Esophagus (tissue), 2 donors: Measurements from ENCODE around the gene HOXD13. TPM values are rescaled to one million over a fixed set of nuclear protein-coding genes. Genes with fewer than 3 reads are reported as not detected.

Source experiments
- H3K27ac ChIP-seq, 2 donors: one replicate each; pipeline ENCODE4 v1.5.1; 2013; ENCODE audit warnings: low read depth in 2 of 2, mild to moderate bottlenecking in 2 of 2, inconsistent platforms in 1 of 2, low read length in 1 of 2, moderate library complexity in 1 of 2
- H3K27me3 ChIP-seq, 2 donors: one replicate each; pipeline ENCODE4 v1.6.1; 2013; ENCODE audit warnings: low read length in 2 of 2, control low read depth in 1 of 2, mild to moderate bottlenecking in 1 of 2; ENCODE audit not compliant: insufficient read depth in 2 of 2, control insufficient read depth in 1 of 2
- H3K36me3 ChIP-seq, 2 donors: one replicate each; pipeline ENCODE4 v1.6.1; 2013; ENCODE audit warnings: low read length in 1 of 2; ENCODE audit not compliant: control insufficient read depth in 2 of 2, insufficient read depth in 2 of 2
- H3K4me1 ChIP-seq, 2 donors: one replicate each; pipeline ENCODE4 v1.6.1; 2013; ENCODE audit warnings: low read length in 1 of 2; ENCODE audit not compliant: control insufficient read depth in 2 of 2, insufficient read depth in 2 of 2
- H3K4me3 ChIP-seq, 2 donors: one replicate each; pipeline ENCODE4 v1.5.1; 2013; ENCODE audit warnings: low read length in 2 of 2, mild to moderate bottlenecking in 2 of 2, low read depth in 1 of 2, moderate library complexity in 1 of 2
- H3K9me3 ChIP-seq, 2 donors: one replicate each; pipeline ENCODE4 v1.6.1; 2013; ENCODE audit warnings: mild to moderate bottlenecking in 2 of 2, low read depth in 1 of 2, low read length in 1 of 2, moderate library complexity in 1 of 2; ENCODE audit not compliant: control insufficient read depth in 2 of 2, insufficient read depth in 1 of 2
- WGBS, 2 donors: extraction: QIAGEN DNeasy Blood & Tissue Kit; methylation state at CpG; one replicate each; pipeline ENCODE4 v1.1.7; 2013; 5-methylcytosine and 5-hydroxymethylcytosine counted together
- polyA plus RNA-seq, 2 donors: library from polyadenylated mRNA; stranded (reverse); fragments of 200-250 nt; gene quantifications; one replicate each; pipeline ENCODE4 v1.2.3, GENCODE V29; 2013
- donor health status: healthy with polysubstance abuse.
- donor health status: Bipolar disorder and iron deficiency.

The HOXD13 gene
- polyA plus RNA-seq, 2 donors = not detected

DNA sequence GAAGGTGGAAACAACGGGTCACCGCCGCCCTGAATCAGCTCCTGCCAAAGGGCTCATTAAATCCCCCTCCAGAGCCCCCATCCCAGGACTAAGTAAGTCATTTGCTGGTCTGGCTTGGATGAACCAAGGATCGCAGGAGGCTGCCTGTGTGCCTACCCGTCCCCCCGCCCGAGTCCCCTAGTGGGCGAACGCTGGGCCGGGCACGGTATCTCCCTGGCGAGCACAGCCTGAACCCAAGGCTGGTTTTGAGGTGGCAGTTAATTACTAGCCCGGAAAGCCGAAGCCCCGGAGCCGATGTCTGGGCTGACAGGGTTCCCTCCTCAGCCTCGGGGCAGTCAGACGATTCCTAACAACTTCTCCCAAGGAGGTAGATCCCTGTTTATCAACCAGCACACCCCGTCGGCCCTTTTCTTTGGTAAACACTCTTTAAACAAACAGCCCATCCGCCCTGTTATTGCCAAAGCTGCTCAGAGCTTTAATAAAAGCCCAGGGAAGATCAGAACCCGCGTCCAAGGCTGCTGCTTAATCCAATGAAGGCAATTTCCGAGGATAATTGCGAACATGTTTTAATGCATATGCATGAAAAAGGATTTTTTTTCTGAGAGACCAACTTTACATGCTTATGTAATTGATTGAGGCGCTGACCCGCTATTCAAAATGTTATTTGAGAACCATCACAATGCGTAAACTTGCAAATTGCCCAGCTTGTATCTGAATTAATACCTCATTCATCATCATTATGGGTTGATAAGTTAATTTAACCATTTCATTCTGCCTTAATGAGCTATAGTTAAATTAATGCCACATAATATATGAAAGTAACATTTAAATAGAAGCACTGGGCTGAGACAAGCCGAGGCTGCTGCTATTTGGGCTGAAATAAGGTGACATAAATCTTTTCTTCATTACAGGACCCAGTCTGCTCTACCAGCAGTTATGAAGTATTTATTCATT lies 19.3 kb upstream of the HOXD13 start:
- no peaks in the 10 kb centered on the region for H3K36me3 ChIP-seq
- H3K27me3 ChIP-seq = peaks cover 28 to 65% of the 10 kb centered on the region in 2 donors

DNA sequence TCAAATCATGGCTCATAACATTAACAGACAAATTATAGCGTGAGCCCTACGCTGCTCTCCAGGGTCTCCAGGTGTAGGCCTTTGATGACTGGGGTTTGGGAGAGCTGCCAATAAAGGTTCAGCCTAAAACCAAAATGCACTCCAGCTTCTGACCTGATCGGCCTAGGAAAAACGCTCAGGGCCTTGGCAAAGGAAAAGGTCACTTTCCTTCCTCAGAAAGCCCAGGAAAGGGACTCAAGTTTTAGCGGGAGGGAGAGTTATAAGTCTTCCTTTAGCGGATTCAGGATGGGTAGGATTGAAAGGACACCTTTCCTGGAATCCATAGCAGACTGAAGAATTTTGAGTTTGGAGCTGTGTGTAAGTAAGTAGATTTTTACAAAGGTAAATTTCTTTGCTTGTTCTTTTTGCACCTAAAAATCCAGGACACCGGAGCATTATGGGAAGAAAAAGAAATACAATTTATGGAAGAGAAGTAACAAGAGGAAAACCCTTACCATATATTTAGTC lies 17.5 kb upstream of the HOXD13 start:
- Histone ChIP-seq H3K4me1 (peaks cover 0 to 4% of the 10 kb centered on the region in 2 donors), H3K36me3 (no peaks in the 10 kb centered on the region), H3K9me3 (peaks cover 0 to 3% of the 10 kb centered on the region in 2 donors), H3K4me3 (no peak overlapping the region), H3K27ac (no peak overlapping the region), H3K27me3 (peaks cover 21 to 62% of the 10 kb centered on the region in 2 donors)
- WGBS, 2 donors = 26 to 31% methylated on average over 7 of the region's 7 CpGs

More for the DNA sequence above, 19.3 kb upstream of the HOXD13 start:
- H3K9me3 ChIP-seq = peaks cover 0 to 3% of the 10 kb centered on the region in 2 donors
- peaks cover 0 to 3% of the 10 kb centered on the region in 2 donors for H3K4me1 ChIP-seq
- no peak overlapping the region for H3K4me3 ChIP-seq
- WGBS, 2 donors = 6 to 9% methylated on average over 29 of the region's 29 CpGs
- no peak overlapping the region for H3K27ac ChIP-seq

GRCh38 chr2:176075481-176075880 lies 17.0 kb upstream of the HOXD13 start:
- peaks cover 2 to 5% of the 10 kb centered on the region in 2 donors for H3K9me3 ChIP-seq
- H3K36me3 ChIP-seq = no peaks in the 10 kb centered on the region
- no peak overlapping the region for H3K27ac ChIP-seq
- no peak overlapping the region for H3K4me3 ChIP-seq
- peaks cover 2 to 4% of the 10 kb centered on the region in 2 donors for H3K4me1 ChIP-seq
- 7 to 17% methylated on average over 15 of the region's 15 CpGs for WGBS, 2 donors
- H3K27me3 ChIP-seq = peaks cover 18 to 65% of the 10 kb centered on the region in 2 donors

GRCh38 chr2:176076063-176076462 lies 16.5 kb upstream of the HOXD13 start:
- no peak overlapping the region for H3K4me3 ChIP-seq

DNA sequence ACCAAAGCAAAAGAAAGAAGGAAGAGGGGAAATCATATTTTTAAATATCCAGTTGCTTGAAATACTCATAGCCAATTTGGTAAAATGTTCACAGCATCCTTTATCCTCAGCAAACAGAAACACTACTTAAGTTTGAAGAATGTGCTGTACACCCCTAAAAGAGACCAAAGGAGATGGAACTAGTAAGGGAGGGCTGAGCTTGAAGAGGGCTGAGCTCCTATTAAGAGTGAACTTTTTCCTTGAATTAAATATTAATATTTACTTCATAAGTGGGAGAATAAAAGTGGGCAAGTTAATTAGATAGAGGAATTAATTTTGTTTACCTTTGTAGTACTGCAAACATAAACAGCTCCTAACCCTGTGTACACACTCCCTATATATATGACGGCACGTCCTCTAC lies 15.7 kb upstream of the HOXD13 start:
- peaks cover 12 to 70% of the 10 kb centered on the region in 2 donors for H3K27me3 ChIP-seq
- H3K27ac ChIP-seq = no peak overlapping the region
- 21 to 24% methylated on average over 2 of the region's 2 CpGs for WGBS, 2 donors
- peaks cover 4 to 5% of the 10 kb centered on the region in 2 donors for H3K4me1 ChIP-seq
- no peak overlapping the region for H3K4me3 ChIP-seq
- no peaks in the 10 kb centered on the region for H3K36me3 ChIP-seq
- H3K9me3 ChIP-seq = peaks cover 8 to 16% of the 10 kb centered on the region in 2 donors

More at GRCh38 chr2:176076063-176076462, 16.5 kb upstream of the HOXD13 start:
- WGBS, 2 donors = 21 to 24% methylated on average over 7 of the region's 7 CpGs
- peaks cover 4 to 5% of the 10 kb centered on the region in 2 donors for H3K4me1 ChIP-seq
- H3K9me3 ChIP-seq = peaks cover 5 to 11% of the 10 kb centered on the region in 2 donors
- no peaks in the 10 kb centered on the region for H3K36me3 ChIP-seq
- H3K27ac ChIP-seq = no peak overlapping the region
- peaks cover 14 to 67% of the 10 kb centered on the region in 2 donors for H3K27me3 ChIP-seq

DNA sequence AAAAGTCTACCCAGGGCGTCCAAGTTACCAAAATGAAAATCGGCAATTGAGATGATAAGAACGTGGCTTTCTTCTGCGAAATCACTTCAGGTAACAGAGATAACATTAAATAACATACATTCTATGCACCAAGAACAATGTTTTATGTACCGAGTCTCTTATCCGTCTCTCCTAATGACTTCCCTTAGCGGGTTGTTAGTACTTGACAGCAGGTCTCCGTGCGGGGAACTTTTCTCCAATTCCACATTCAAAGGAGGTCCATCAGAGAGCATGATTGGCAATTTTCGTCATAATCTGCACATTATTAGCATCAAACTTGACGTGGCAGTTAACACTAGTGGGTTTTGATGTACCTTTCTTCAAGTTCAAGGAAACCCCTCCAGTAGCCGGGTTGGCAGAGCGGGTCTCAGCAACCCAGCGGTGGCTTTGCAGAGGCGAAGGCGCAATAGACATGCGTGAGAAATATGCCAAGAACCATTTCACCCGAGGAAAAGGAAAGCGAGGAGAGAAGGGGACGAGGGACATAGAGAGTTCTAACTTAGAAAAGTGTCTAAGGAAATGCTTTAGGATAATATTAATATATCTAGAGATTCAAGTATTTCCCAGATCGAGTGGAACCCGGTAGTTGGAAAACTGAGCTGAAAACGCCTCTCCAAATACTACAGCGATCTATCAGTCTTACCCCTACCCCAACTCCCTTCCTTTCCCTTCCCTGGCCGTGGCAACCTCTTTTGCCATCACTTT lies 13.8 kb upstream of the HOXD13 start:
- Histone ChIP-seq H3K4me3 (no peak overlapping the region), H3K36me3 (no peaks in the 10 kb centered on the region), H3K9me3 (peaks cover 13 to 29% of the 10 kb centered on the region in 2 donors), H3K27ac (no peak overlapping the region), H3K27me3 (peaks cover 9 to 76% of the 10 kb centered on the region in 2 donors), H3K4me1 (peaks cover 8% of the 10 kb centered on the region in 2 donors)
- WGBS, 2 donors = 12 to 13% methylated on average over 25 of the region's 25 CpGs

DNA sequence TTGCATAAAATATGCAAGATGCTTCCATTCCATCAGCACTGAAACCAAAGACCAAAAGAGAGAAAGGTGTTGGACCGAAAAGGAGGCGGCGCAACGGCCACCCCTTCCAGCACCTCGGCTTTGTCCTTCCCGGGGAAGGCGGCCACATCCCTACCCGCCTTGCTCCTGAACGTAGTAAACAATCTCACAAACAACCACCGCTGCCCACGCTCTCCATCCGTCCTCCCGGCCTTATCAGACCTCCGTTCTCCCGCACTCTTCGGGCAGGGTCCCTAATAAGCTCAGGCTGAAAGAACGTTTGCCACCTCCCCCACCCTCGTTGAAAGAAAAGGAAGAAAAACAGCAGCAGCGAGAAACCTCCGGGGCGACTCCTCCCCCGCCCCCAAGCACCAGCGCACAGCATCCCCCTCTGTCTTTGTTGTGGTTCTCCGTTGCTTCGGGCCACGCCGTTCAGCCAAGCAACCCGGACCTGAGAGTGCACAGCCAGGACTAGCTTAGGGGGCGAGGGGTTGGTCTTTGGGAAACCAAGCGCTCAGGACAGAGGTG lies 13.2 kb upstream of the HOXD13 start:
- Histone ChIP-seq H3K9me3 (peaks cover 13 to 29% of the 10 kb centered on the region in 2 donors), H3K27me3 (peaks cover 5 to 74% of the 10 kb centered on the region in 2 donors), H3K27ac (no peak overlapping the region), H3K4me3 (peak overlapping the region in 1 of 2 donors; percentile 35), H3K4me1 (peaks cover 8% of the 10 kb centered on the region in 2 donors), H3K36me3 (no peaks in the 10 kb centered on the region)
- WGBS, 2 donors = 8 to 10% methylated on average over 30 of the region's 30 CpGs

DNA sequence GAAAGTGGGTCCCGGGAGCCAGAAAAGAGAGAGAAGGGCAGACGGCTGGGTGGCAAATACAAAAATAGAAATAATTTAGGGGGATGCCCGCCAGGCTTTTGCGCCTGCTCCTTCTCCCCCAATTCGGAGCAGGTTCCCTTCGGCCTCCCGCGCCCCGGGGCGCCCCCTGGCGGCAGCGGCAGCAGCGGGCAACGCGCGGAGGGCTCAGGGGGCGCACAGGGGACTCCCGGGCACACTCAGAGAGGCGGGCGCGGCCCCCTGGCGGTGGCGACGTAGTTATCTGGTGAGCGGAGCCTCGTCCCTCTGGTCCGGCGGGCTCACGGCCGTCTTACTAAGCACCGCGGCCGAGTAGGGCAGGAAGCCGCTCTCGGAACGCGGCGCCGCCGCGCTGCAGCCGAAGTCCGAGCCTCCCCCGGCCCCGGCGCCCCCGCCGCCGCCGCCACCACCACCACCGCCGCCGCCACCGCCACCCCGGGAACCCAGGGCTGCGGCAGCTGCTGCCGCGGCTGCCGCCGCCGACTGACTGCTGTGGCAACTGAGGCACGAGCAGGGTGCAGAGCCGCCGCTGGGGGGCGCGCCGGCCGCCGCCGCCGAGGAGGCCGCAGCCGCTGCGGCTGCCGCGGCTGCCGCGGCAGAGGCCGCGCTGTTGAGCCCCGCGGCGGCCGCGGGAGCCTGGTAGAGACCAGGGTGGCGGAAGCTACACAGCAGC lies 12.5 kb upstream of the HOXD13 start:
- Histone ChIP-seq H3K4me1 (peaks cover 8% of the 10 kb centered on the region in 2 donors), H3K27ac (no peak overlapping the region), H3K36me3 (no peaks in the 10 kb centered on the region), H3K4me3 (peak overlapping the region; percentile 14 to 35), H3K27me3 (peaks cover 0 to 70% of the 10 kb centered on the region in 2 donors), H3K9me3 (peaks cover 13 to 30% of the 10 kb centered on the region in 2 donors)
- WGBS, 2 donors = 4 to 5% methylated on average over 47 to 86 of the region's 86 CpGs
